HG03066 (cell line): ENCODE results near the gene ARHGAP27.

Source experiments
- ATAC-seq: cut with Tn5 transposase; IDR thresholded peaks from one replicate; pipeline ENCODE4 v1.9.1; 2021; ENCODE audit warnings: low read depth; ENCODE audit not compliant: unreplicated experiment

Gene ARHGAP27

GRCh38 chr17:45389354-45389753 is 43.3 kb downstream of the ARHGAP27 start:
- no peak for ATAC-seq

- ATAC-seq = no peak
These were observed 43.9 kb downstream of the ARHGAP27 start for GRCh38 chr17:45388604-45389325.

- ATAC-seq = no peak
These were observed 44.9 kb downstream of the ARHGAP27 start for GRCh38 chr17:45387739-45388138.

GRCh38 chr17:45386178-45386577 is 46.5 kb downstream of the ARHGAP27 start:
- no peak for ATAC-seq

- no peak for ATAC-seq
These were observed 47.2 kb downstream of the ARHGAP27 start for GRCh38 chr17:45385331-45385997.

- ATAC-seq = no peak
These were observed 47.8 kb downstream of the ARHGAP27 start for GRCh38 chr17:45384789-45385262.

GRCh38 chr17:45384047-45384788 is 48.5 kb downstream of the ARHGAP27 start:
- no peak for ATAC-seq

- no peak for ATAC-seq
These were observed 49.7 kb downstream of the ARHGAP27 start for GRCh38 chr17:45383003-45383402.

GRCh38 chr17:45382226-45382625 is 50.4 kb downstream of the ARHGAP27 start:
- ATAC-seq = no peak

GRCh38 chr17:45380991-45381390 is 51.7 kb downstream of the ARHGAP27 start:
- no peak for ATAC-seq

GRCh38 chr17:45380046-45380765 is 52.5 kb downstream of the ARHGAP27 start:
- ATAC-seq = no peak

- ATAC-seq = no peak
These were observed 55.3 kb downstream of the ARHGAP27 start for GRCh38 chr17:45377401-45377800.

GRCh38 chr17:45376171-45377005 is 56.3 kb downstream of the ARHGAP27 start:
- no peak for ATAC-seq

GRCh38 chr17:45374501-45374900 is 58.2 kb downstream of the ARHGAP27 start:
- ATAC-seq = no peak

- ATAC-seq = no peak
These were observed 60.3 kb downstream of the ARHGAP27 start for GRCh38 chr17:45372325-45372869.

- ATAC-seq = no peak
These were observed 61.0 kb downstream of the ARHGAP27 start for GRCh38 chr17:45371414-45372324.

GRCh38 chr17:45370949-45371413 is 61.7 kb downstream of the ARHGAP27 start:
- no peak for ATAC-seq

GRCh38 chr17:45369421-45369820 is 63.2 kb downstream of the ARHGAP27 start:
- ATAC-seq = no peak
